GM12872 (cell line): ENCODE measurements around the gene NME7.

Experiments
- TF ChIP-seq, protein P1 (sequence below): IDR thresholded peaks from 3 replicates; pipeline ENCODE4 v1.5.1; 2011; ENCODE audit warnings: low read depth, mild to moderate bottlenecking, low read length, moderate library complexity; ENCODE audit not compliant: insufficient read depth

The NME7 gene

DNA sequence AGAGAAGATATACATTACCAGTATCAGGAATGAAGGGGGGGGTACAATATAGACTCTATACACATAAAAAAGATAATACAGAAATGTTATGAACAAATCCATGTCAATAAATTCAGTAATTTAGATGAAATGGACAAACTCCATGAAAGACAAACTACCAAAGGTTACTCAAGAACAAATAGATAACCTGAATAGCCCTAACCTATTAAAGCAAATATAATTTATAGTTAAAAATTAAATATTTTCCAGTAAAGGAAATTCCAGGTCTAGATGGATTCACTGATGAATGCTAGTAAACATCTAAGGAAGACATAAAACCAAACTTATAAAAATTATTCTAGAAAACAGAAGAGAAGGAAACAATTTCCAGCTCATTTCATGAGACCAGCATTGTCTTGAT, 13.6 kb upstream of the NME7 start:
- TF ChIP-seq, protein P1, sequence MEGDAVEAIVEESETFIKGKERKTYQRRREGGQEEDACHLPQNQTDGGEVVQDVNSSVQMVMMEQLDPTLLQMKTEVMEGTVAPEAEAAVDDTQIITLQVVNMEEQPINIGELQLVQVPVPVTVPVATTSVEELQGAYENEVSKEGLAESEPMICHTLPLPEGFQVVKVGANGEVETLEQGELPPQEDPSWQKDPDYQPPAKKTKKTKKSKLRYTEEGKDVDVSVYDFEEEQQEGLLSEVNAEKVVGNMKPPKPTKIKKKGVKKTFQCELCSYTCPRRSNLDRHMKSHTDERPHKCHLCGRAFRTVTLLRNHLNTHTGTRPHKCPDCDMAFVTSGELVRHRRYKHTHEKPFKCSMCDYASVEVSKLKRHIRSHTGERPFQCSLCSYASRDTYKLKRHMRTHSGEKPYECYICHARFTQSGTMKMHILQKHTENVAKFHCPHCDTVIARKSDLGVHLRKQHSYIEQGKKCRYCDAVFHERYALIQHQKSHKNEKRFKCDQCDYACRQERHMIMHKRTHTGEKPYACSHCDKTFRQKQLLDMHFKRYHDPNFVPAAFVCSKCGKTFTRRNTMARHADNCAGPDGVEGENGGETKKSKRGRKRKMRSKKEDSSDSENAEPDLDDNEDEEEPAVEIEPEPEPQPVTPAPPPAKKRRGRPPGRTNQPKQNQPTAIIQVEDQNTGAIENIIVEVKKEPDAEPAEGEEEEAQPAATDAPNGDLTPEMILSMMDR = no peak

DNA sequence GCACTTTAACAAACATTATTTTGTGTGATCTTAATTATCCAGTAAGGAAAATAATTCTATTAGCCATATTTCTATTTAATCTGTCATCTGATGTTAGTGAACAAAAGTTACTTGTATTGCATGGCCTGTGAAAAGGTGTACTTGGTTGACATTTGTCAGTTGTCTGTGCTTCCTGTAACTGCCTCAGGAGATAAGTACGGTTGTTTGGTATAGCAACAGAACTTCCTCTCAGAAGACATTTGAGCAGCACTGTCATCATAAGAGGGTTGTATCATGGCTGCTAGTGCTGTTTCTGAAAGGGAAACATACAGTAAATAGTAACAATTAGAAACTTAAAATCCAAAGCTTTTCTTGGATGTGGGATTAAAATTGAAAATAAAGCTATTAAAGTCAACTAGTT, 3.8 kb upstream of the NME7 start:
- TF ChIP-seq, protein P1 = no peak

DNA sequence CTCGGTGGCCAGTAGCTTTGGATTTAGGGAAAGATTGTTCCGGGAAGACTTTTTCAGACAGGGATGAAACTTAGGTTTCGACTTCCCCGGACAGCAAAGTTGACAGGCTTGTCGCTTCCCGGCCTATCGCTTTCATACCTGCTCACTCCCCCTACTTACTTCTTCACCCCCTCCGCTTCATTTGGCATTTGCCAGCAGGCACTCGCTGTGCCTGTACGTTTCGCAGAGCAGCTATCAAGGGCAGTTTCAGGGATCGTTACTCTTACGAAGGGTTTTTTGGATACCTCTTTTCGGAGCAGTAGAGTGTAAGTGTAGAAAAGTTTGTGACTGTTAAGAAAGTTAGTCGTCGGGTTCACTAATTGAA, 791 bp upstream of the NME7 start:
- TF ChIP-seq, protein P1 = no peak

DNA sequence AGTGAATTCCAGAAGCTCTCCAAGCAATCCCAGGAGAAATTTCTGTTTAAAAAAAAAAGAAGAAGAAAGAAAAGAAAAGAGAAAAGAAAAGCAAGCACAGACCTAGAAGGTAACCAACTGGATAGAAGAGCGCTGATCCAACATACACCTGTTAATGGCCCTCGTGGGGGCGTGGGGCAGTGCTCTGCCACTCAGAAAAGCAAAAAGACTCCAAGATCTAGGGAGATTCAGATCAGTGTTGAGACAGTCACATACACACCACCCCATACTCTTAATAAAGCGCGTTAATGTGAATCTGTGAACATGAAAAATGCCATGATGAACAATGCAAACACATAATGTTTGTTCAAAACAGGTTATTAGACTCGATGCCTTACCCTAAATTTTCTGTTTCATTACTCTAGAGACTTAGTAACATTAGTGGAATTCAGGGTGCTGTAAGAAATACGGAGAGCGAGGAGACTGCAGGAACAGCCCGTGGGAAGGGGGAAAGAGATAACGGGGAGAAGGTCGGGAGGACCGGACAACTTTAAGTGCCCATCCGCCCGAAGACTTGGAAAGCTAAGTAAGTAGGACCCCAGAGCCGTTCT, 406 bp downstream of the NME7 start:
- TF ChIP-seq, protein P1 = no peak

DNA sequence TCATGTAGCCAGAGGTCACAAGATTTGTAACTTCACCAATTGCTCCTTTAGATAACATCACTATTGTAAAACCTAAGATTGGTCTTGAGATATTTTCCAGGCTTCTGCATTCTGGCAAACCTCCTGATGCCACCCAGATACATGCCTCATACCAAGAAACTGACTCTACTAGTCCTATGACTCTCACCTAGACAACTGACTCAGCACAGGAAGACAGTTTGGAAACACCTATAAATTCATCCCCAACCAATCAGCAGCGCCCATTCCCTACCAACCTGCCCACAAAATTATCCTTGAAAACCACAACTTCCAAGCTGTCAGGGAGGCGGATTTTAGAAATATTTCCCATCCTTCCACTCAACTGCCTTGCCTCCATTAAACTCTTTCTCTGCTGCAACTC, 2.6 kb downstream of the NME7 start:
- TF ChIP-seq, protein P1 = no peak

DNA sequence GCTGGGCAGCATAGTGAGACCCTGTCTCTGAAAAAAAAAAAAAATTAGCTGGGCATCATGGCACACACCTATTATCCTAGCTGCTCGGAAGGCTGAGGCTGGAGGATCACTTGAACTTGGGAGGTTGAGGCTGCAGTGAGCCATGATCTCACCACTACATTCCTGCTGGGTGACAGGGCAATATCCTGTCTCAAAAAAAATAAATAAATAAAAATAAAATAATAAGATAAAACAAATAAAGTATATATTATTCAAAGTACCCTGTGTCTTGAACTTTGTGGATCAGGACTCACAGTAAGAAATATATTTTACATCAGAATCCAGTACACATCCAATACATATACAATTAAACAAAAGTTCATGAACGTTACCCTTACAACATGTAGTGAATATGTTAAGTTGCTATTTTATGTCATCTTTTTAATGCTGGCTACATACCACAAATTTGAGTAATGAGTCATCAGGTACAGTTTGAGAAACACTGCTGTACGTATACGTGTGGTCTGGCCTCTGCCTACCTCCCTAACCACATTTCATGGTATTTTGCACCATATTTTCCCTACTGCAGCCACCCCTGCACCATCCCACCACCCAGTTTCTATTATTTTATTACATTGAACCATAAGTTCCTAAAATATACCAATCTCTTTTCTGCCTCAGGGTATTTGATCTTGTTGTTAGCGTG, 4.4 kb downstream of the NME7 start:
- TF ChIP-seq, protein P1 = no peak

DNA sequence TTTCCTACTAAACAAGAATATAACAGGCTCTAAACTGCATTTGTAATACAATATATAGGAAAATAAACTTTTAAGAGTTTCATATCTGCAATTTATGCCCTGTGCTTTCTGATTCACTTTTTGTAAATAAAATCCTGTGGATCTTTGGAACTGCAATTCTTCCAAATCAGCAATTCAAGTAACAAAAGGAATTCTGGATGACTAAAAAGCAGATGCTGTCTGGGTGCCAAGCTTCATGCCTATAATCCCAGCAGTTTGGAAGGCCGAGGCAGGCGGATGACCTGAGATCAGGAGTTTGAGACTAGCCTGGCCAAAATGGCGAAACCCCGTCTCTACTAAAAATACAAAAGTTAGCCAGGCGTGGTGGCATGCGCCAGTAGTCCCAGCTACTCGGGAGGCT, 6.3 kb downstream of the NME7 start:
- TF ChIP-seq, protein P1 = no peak
